GM21528 (cell line): ENCODE measurements around the gene CTDP1.
"Not testable (repeated sequence)": the region's sequence is repeated elsewhere in the genome, so short reads cannot be mapped to it uniquely, and the experiment has no call there.

Experiments
- ATAC-seq: cut with Tn5 transposase; IDR thresholded peaks from one replicate; pipeline ENCODE4 v1.9.1; 2021; ENCODE audit warnings: mild to moderate bottlenecking, moderate library complexity; ENCODE audit not compliant: unreplicated experiment, low FRiP score

Gene CTDP1

GRCh38 chr18:79719478-79720358 is 40.1 kb downstream of the CTDP1 start:
- ATAC-seq: not testable (repeated sequence)

GRCh38 chr18:79720359-79720733 is 40.7 kb downstream of the CTDP1 start:
- ATAC-seq: no peak

GRCh38 chr18:79723036-79723435 is 43.4 kb downstream of the CTDP1 start:
- no peak for ATAC-seq

GRCh38 chr18:79723628-79724027 is 44.0 kb downstream of the CTDP1 start:
- ATAC-seq: no peak

GRCh38 chr18:79724299-79725080 is 44.9 kb downstream of the CTDP1 start:
- no peak for ATAC-seq

- ATAC-seq: no peak
Measured at GRCh38 chr18:79725486-79725885, 45.9 kb downstream of the CTDP1 start.

GRCh38 chr18:79726721-79727120 is 47.1 kb downstream of the CTDP1 start:
- no peak for ATAC-seq

- ATAC-seq: no peak
Measured at GRCh38 chr18:79727211-79727610, 47.6 kb downstream of the CTDP1 start.

- ATAC-seq: no peak
Measured at GRCh38 chr18:79728931-79729586, 49.5 kb downstream of the CTDP1 start.

GRCh38 chr18:79729611-79730010 is 50.0 kb downstream of the CTDP1 start:
- ATAC-seq: no peak

GRCh38 chr18:79730804-79731203 is 51.2 kb downstream of the CTDP1 start:
- ATAC-seq: no peak

- ATAC-seq: not testable (repeated sequence)
Measured at GRCh38 chr18:79731881-79732720, 52.5 kb downstream of the CTDP1 start.

GRCh38 chr18:79732721-79733025 is 53.1 kb downstream of the CTDP1 start:
- ATAC-seq: no peak

- ATAC-seq: no peak
Measured at GRCh38 chr18:79733135-79733701, 53.6 kb downstream of the CTDP1 start.

- ATAC-seq: no peak
Measured at GRCh38 chr18:79733986-79734770, 54.6 kb downstream of the CTDP1 start.

GRCh38 chr18:79735071-79735980 is 55.7 kb downstream of the CTDP1 start:
- ATAC-seq: no peak

GRCh38 chr18:79736230-79736629 is 56.6 kb downstream of the CTDP1 start:
- ATAC-seq: no peak

GRCh38 chr18:79736846-79737245 is 57.2 kb downstream of the CTDP1 start:
- no peak for ATAC-seq
